ENCODE data around the gene ZNF300. TPM values are rescaled to one million over a fixed set of nuclear protein-coding genes. Genes with fewer than 3 reads are reported as not detected.

ZNF300 gene
- total RNA-seq, 1 donor = 6.9 TPM

DNA sequence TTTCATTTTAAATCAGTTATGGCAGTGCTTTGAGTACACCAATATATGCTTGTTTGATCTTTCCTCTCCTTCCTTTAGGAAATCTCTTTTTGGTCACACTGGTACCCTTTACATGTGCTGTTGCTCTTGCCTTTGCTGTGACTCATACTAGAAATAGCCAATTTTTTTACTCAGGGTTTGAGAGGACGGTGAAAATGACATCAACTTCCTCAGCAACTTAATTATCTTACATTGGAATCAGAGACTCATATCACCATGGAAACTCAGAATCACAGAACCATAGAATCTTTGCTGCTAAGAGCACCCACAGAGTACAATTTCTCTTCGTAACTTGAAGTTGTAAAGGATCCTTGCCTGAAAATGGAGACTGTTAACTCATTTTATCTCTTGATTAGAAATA is 13.8 kb upstream of the ZNF300 start:
- TF ChIP-seq, protein P1, sequence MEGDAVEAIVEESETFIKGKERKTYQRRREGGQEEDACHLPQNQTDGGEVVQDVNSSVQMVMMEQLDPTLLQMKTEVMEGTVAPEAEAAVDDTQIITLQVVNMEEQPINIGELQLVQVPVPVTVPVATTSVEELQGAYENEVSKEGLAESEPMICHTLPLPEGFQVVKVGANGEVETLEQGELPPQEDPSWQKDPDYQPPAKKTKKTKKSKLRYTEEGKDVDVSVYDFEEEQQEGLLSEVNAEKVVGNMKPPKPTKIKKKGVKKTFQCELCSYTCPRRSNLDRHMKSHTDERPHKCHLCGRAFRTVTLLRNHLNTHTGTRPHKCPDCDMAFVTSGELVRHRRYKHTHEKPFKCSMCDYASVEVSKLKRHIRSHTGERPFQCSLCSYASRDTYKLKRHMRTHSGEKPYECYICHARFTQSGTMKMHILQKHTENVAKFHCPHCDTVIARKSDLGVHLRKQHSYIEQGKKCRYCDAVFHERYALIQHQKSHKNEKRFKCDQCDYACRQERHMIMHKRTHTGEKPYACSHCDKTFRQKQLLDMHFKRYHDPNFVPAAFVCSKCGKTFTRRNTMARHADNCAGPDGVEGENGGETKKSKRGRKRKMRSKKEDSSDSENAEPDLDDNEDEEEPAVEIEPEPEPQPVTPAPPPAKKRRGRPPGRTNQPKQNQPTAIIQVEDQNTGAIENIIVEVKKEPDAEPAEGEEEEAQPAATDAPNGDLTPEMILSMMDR (IDR thresholded peaks at IDR 0.05; ENCODE audit: insufficient read depth, low read depth, low read length) = no peak
- peak; percentile 9 for DNase-seq (ENCODE audit: low read depth)
- H3K4me3 ChIP-seq (ENCODE audit: low read depth, low read length) = no peak overlapping the region

DNA sequence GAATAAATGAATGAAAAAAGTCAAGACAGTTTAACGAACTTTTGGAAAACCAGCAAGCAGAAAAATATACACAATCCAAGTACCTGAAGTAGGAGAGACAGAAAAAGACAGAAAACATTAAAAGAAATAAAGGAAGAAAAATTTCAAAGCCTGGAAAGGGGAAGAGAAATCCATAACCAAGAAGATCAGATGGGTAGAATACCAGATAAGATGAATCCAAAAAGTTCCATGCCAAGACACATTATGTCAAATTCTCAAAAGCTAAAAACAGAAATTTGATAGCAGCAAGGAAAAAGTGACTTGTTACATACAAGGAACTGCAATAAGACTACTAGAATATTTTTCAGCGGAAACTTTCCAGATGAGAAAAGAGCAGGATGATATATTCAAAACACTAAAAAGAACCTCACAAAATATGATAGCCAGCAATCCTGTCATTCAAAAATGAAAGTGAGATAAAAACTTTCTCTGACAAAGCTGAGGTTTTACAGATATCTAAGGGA is 7.6 kb upstream of the ZNF300 start:
- no peak overlapping the region for H3K4me3 ChIP-seq (ENCODE audit: low read depth, low read length)
- TF ChIP-seq, protein P1 (IDR thresholded peaks at IDR 0.05; ENCODE audit: insufficient read depth, low read depth, low read length) = no peak
- DNase-seq (ENCODE audit: low read depth) = no peak

DNA sequence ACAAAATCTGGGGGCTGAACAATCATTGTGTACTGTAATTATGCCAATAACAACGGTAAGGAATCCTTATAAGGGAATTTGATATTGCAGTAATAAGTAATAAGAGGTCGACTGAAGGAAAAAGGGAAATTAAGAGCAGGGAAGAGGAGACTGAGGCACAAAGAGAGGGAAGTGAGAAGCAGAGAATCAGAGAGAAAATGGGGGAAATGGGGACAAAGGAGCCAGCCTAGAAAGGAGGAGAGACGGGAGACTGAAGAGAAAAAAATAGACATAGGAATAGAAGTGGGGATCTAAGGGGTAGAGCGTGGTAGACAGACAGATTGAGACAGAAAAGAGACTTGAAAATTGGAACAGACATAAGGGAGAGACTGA is 518 bp upstream of the ZNF300 start:
- no peak for DNase-seq (ENCODE audit: low read depth)
- H3K4me3 ChIP-seq (ENCODE audit: low read depth, low read length) = peak overlapping the region; percentile 74
- TF ChIP-seq, protein P1 (IDR thresholded peaks at IDR 0.05; ENCODE audit: insufficient read depth, low read depth, low read length) = no peak

DNA sequence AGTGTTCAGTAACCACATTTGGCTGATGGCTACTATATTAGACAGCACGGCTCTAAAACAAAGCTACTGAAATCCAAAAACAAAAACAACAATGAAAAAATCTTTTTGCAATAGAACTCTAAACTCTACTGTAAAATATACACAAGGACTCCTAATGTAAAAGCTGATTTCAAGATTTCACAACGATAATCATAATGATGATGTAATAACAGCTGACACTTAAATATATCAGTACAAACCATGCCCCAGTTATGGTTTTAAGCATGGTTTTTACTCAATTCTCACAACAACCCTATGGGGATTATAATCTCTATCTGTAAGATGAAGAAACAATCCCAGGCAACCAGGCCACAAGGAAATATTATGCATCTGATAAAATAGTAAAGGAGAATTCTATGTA is 3.3 kb downstream of the ZNF300 start:
- TF ChIP-seq, protein P1 (IDR thresholded peaks at IDR 0.05; ENCODE audit: insufficient read depth, low read depth, low read length) = no peak
- no peak overlapping the region for H3K4me3 ChIP-seq (ENCODE audit: low read depth, low read length)
- no peak for DNase-seq (ENCODE audit: low read depth)

DNA sequence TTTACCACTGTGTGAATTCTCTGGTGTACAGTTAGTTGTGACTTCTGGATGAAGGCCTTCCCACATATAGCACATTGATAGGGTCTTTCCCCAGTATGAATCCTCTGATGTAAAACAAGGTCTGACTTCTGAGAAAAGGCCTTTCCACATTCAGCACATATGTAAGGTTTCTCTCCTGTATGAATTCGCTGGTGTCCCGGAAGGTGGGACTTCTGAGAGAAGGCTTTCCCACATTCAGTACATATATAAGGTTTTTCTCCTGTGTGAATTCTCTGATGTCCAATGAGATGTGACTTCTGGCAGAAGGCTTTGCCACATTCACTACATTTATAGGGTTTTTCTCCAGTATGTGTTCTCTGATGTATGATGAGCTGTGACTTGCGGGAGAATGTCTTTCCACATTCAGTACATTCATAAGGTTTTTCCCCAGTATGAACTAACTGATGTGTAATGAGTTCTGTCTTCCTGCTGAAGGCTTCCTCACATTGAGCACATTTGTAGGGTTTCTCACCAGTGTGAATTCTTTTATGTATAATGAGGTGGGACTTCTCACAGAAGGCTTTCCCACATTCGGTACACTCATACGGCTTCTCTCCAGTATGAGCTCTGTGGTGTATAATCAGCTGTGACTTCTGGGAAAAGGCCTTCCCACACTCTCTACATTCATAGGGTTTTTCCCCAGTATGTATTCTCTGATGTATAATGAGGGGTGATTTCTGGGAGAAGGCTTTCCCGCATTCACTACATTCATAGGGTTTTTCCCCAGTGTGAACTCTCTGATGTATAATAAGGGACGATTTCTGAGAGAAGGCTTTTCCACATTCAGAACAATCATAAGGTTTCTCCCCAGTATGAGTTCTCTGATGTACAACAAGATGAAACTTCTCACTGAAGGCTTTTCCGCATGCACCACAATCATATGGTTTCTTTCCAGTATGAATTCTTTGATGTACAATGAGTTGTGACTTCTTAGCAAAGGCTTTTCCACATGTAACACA is 9.1 kb downstream of the ZNF300 start:
- TF ChIP-seq, protein P1 (IDR thresholded peaks at IDR 0.05; ENCODE audit: insufficient read depth, low read depth, low read length) = no peak
- H3K4me3 ChIP-seq (ENCODE audit: low read depth, low read length) = no peak overlapping the region
- DNase-seq (ENCODE audit: low read depth) = no peak

DNA sequence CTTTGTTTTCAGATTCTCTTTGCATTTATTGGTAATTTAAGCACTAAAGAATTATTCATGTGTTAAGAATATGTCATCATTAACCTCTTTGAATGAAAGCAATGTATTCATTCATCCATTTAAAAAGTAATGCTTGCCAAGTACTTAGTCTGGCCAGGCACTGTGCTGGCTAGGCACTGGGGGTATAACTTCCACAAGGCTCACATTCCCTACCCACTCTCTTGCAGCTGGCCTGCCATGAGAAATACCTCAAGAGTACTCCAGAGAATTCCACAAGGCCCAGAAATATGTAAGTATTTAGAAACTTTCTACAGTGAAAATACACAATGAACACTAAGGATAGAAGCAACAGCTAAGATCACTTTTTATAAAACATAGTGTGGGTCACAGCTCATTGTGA is 25.4 kb downstream of the ZNF300 start:
- TF ChIP-seq, protein P1 (IDR thresholded peaks at IDR 0.05; ENCODE audit: insufficient read depth, low read depth, low read length) = no peak
- no peak for DNase-seq (ENCODE audit: low read depth)
- no peak overlapping the region for H3K4me3 ChIP-seq (ENCODE audit: low read depth, low read length)
